Suppressor macrophage treated with lipopolysaccharide for 4 hours (primary cell): ENCODE data around the gene KIFC3.
A peak's percentile ranks its signal among the peaks of the same experiment; 100 is the strongest.
"Not testable (repeated sequence)": the region's sequence is repeated elsewhere in the genome, so short reads cannot be mapped to it uniquely, and the experiment has no call there.

Experiments used
- DNase-seq: peaks from one replicate; pipeline ENCODE4 v3.0.0-alpha.2; 2020

KIFC3 gene

GRCh38 chr16:57802341-57803133, at the start of gene KIFC3:
Gene KIFC3, minus strand, starts transcription at chr16:57802491. Its CDS starts 4,248 bp downstream, at chr16:57798243.
- peak; percentile 76 for DNase-seq

GRCh38 chr16:57848181-57848580, 45.9 kb upstream of the KIFC3 start:
- no peak for DNase-seq

GRCh38 chr16:57846931-57847330, 44.6 kb upstream of the KIFC3 start:
- DNase-seq = not testable (repeated sequence)

- DNase-seq = no peak
Observed at GRCh38 chr16:57846078-57846697, 43.9 kb upstream of the KIFC3 start.

GRCh38 chr16:57845115-57845514, 42.8 kb upstream of the KIFC3 start:
- no peak for DNase-seq

- no peak for DNase-seq
Observed at GRCh38 chr16:57844416-57845030, 42.2 kb upstream of the KIFC3 start.

GRCh38 chr16:57843400-57843799, 41.1 kb upstream of the KIFC3 start:
- DNase-seq = no peak

GRCh38 chr16:57842601-57843000, 40.3 kb upstream of the KIFC3 start:
- no peak for DNase-seq

- no peak for DNase-seq
Observed at GRCh38 chr16:57840833-57841232, 38.5 kb upstream of the KIFC3 start.

GRCh38 chr16:57838161-57838560, 35.9 kb upstream of the KIFC3 start:
- no peak for DNase-seq

- no peak for DNase-seq
Observed at GRCh38 chr16:57837305-57838125, 35.2 kb upstream of the KIFC3 start.

GRCh38 chr16:57835439-57835838, 33.1 kb upstream of the KIFC3 start:
- DNase-seq = peak; percentile 24

- peak; percentile 42 for DNase-seq
Observed at GRCh38 chr16:57834936-57835335, 32.6 kb upstream of the KIFC3 start.

- no peak for DNase-seq
Observed at GRCh38 chr16:57830890-57831484, 28.7 kb upstream of the KIFC3 start.

GRCh38 chr16:57829969-57830360, 27.7 kb upstream of the KIFC3 start:
- DNase-seq = no peak

- DNase-seq = no peak
Observed at GRCh38 chr16:57828272-57829161, 26.2 kb upstream of the KIFC3 start.

- DNase-seq = no peak
Observed at GRCh38 chr16:57826706-57827625, 24.7 kb upstream of the KIFC3 start.

- DNase-seq = no peak
Observed at GRCh38 chr16:57826052-57826451, 23.8 kb upstream of the KIFC3 start.

- no peak for DNase-seq
Observed at GRCh38 chr16:57825298-57826044, 23.2 kb upstream of the KIFC3 start.

GRCh38 chr16:57824888-57825287, 22.6 kb upstream of the KIFC3 start:
- no peak for DNase-seq
